ENCODE measurements around the gene ATRN.

DNA sequence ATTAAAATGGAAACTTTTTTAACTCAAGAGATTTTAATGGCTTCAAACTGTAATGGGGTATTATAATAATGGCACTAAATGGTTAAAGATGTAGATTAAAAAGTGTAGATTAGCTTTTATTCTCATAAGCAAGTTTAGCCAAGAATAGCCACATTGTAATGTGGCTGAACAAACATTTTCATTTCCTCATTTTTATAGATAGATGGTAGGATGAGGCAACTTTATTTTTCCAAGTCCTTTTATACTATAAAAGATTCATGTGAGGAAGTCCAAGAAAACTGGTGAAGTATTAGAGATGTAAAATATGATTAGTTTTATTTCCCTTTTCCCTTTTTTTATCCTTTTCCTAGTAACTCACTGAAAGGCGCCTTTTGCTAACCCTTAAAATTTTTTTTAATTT, 88.8 kb downstream of the ATRN start:
- TF ChIP-seq, protein P1, sequence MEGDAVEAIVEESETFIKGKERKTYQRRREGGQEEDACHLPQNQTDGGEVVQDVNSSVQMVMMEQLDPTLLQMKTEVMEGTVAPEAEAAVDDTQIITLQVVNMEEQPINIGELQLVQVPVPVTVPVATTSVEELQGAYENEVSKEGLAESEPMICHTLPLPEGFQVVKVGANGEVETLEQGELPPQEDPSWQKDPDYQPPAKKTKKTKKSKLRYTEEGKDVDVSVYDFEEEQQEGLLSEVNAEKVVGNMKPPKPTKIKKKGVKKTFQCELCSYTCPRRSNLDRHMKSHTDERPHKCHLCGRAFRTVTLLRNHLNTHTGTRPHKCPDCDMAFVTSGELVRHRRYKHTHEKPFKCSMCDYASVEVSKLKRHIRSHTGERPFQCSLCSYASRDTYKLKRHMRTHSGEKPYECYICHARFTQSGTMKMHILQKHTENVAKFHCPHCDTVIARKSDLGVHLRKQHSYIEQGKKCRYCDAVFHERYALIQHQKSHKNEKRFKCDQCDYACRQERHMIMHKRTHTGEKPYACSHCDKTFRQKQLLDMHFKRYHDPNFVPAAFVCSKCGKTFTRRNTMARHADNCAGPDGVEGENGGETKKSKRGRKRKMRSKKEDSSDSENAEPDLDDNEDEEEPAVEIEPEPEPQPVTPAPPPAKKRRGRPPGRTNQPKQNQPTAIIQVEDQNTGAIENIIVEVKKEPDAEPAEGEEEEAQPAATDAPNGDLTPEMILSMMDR (conservative IDR thresholded peaks at IDR 0.05; ENCODE audit: low read length) = no peak
- TF ChIP-seq EZH2phosphoT487 (IDR thresholded peaks at IDR 0.05; ENCODE audit: borderline replicate concordance) = no peak

All from Loucy (cell line).